CD4-positive, alpha-beta T cell treated with Interleukin-1 beta for 1 hour (primary cell): ENCODE results near the gene LUZP2.

Experiments used
- DNase-seq, 2 donors: peaks; one replicate each; pipeline ENCODE4 v3.0.0-alpha.2; 2020 to 2022

LUZP2 gene

GRCh38 chr11:24572376-24572775, 75.5 kb downstream of the LUZP2 start:
- DNase-seq, result no peak

DNA sequence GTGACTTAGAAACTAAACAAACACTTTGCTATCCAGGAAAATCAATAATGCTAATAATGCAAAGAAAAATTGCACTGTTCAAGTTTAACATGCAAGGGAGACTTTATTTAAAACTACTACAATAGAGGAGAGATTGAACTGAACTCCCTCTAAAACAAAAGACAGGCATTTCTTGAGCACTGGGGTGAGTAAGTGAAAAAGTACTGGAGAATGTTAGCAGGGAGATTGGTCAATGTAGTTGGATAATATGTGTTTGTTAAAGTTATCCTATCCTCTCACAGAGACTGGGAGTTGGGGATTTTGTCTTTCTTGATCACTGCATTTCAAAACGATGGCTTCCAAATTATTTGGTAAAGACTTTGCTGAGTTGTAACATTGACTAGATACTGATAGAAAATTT, 77.6 kb downstream of the LUZP2 start:
- no peak for DNase-seq

DNA sequence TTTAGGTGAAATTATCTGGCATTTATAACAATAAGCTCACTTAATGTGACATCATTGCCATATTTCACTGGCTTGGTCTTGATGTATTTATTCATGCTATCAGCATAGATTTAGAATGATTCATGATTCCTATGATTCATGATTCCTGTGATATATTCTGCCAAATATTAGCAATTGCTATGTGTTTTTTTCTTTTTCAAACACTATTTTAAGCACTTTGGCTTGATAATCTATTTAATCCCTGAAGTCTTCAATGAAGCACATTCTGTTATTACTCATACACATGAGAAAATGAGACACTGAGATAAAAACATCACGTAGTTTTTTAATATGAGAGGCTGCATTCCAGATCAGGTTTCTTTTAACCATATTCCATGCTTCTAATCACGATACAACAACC, 78.5 kb downstream of the LUZP2 start:
- DNase-seq, result no peak

GRCh38 chr11:24585192-24585591, 88.3 kb downstream of the LUZP2 start:
- DNase-seq, result no peak

DNA sequence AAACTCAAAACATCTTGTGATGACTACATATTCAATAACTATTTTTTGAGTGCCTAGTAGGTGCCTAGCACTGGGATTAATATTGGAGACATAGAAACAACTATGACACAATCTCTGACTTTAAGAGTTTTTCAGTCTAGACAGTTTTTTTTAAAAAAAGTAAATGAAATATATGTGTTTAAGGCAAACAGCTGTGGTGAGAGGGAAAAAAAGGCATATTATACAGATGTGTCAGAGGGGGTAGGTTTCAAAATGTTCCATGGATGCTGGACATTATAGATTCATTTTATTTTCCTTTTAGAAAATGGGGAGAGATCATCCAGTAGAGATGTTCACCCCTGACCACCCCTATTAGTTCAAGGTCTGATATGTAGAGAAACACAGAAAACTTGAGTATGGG, 90.8 kb downstream of the LUZP2 start:
- no peak for DNase-seq

- no peak for DNase-seq
Measured at GRCh38 chr11:24588081-24588480, 91.2 kb downstream of the LUZP2 start.

GRCh38 chr11:24589064-24589463, 92.2 kb downstream of the LUZP2 start:
- DNase-seq, result no peak

DNA sequence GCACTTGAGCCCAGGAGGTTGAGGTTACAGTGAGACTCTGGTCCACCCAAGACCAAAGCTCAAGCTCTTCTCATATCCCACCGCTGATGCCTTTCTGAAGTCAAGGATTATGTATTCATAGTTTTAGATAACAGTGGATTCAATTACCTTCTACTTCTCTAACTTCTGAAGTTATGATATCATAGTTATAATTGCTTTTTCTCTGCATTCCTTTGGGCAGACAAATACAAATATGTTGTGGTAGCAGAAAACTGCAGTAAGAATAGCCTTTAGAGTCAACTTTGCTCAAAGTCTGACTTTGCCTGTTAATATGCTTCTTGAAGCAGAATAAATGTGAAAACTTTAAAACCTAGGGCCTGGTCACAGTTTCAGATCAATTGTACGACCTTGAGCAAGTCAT, 94.4 kb downstream of the LUZP2 start:
- DNase-seq, result no peak

DNA sequence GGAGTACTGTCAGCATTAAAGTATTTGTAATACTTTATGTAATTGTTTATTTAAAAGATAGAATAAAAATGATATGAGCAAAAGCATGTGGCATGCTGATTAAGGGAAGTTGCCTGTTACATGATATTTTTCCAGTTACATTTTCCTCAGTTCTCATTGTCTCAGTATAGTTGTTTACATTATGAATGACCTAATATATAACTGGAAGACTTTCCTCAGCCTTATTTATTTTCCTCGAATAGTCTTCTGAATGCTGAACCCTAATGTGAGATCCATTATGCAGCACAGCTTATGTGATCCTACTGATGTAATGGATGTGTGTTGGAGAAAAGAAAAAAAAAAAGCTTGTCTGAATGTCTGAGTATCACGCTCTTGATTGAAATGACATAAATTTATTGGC, 95.5 kb downstream of the LUZP2 start:
- DNase-seq, result no peak

DNA sequence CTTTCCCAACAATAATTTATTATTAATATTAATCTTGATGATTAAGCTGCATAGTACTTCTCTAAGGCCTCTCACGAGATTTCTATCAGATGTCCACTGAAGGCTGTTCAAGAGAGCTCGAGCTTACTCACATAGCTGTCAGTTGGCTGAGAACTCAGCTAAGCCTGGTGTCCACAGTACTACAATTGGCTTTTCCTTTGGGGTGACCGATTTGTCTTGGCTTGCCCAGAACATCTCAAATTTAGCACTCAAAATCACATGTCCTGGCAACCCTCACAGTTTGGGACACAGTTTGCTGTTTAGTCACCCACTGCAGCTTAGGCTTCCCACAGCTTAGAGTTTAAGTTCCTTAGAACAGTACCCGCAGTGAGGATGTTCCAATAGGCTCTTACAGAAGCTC, 96.5 kb downstream of the LUZP2 start:
- no peak for DNase-seq

GRCh38 chr11:24594401-24594800, 97.5 kb downstream of the LUZP2 start:
- no peak for DNase-seq

GRCh38 chr11:24598641-24599040, 101.8 kb downstream of the LUZP2 start:
- no peak for DNase-seq

DNA sequence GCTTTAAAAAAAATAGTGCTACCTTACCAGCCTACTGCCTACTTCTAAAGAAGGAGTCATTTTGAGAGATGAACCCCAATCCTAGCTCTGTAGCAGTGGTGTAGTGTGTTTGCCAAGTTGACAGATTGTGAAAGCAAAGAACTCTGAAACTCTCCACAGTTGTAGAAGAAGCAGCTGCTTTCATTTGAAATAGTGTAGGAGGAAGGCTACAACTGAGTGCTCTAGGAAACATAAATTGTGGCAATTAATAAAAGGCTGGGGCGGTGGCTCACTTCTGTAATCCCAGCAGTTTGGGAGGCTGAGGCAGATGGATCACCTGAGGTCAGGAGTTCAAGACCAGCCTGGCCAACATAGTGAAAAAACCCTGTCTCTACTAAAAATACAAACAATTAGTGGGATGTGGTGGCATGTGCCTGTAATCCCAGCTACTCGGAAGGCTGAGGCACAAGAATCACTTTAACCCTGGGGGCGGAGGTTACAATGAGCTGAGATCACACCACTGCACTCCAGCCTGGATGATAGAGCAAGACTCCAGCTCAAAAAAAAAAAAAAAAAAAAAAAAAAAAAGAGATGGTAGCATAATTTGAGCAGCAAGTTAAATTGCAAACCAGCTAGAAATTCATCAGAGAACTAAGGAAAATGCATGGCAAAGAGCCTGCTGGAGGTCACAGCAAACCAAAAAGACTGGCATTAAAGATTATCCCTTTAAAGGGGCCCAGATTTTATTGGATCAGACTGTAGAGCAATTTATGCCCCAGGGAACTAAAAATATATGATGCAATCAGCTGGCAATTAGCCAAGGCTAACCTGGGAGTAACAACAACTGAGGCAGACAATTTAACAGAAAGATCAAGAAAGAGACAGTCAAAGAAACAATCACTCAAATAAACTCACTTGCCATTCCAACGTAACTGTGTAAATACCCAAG, 112.6 kb downstream of the LUZP2 start:
- DNase-seq, result no peak

GRCh38 chr11:24615451-24616160, 118.8 kb downstream of the LUZP2 start:
- no peak for DNase-seq

GRCh38 chr11:24617856-24618255, 121.0 kb downstream of the LUZP2 start:
- DNase-seq, result no peak

- no peak for DNase-seq
Measured at GRCh38 chr11:24619900-24620299, 123.0 kb downstream of the LUZP2 start.

DNA sequence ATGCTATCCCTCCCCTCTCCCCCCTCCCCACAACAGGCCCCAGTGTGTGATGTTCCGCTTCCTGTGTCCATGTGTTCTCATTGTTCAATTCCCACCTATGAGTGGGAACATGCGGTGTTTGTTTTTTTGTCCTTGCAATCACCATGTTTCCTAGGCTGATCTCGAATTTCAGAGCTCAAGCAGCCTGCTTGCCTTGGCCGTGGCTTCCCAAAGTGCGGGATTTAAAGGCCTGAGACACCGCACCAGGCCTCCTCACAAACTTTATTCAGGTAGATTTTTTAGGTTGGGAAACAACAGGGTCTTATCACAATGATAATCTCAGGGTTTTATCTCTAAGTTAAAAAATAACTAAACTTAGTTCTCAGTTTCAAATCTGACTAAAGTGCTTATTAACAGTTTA, 125.4 kb downstream of the LUZP2 start:
- no peak for DNase-seq

- no peak for DNase-seq
Measured at GRCh38 chr11:24623121-24623520, 126.3 kb downstream of the LUZP2 start.

DNA sequence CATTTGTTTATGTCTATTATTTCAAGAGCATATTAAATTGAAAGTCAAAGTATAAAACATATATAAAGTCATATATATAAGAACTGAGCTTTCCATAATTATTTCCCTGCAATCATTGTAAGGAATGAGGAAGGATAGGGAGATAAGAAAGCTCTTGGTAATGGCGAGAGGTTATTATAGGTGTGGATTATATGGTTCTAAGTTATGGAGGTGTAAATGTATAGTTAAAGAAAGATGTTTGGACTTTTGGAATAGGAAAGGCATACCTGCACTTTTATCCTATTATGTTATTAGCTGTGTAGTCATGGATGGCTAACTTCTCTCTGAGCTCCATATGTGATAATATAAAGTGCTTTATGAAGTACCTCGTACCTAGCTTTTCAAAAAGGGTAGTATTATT, 127.6 kb downstream of the LUZP2 start:
- no peak for DNase-seq

DNA sequence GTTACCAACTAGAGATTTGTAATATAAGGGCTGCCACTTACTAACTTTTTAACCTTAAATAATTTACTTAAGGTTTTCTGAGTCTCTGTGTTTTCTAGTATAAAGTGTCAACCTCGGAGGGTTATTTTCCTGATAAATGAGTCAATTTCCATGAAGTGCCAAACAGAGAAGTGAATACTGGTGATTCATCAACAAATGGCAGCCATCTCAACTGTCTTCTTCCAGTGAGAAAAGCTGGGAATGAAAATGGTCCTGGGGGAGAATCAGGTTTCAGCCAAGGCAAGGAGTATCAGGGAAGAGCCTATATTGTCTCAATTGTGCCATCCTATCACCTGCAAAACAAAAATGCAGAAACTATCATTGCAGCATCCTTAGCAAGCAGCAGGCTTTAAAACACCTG, 129.1 kb downstream of the LUZP2 start:
- no peak for DNase-seq

GRCh38 chr11:24628224-24628776, 131.4 kb downstream of the LUZP2 start:
- DNase-seq, result no peak

DNA sequence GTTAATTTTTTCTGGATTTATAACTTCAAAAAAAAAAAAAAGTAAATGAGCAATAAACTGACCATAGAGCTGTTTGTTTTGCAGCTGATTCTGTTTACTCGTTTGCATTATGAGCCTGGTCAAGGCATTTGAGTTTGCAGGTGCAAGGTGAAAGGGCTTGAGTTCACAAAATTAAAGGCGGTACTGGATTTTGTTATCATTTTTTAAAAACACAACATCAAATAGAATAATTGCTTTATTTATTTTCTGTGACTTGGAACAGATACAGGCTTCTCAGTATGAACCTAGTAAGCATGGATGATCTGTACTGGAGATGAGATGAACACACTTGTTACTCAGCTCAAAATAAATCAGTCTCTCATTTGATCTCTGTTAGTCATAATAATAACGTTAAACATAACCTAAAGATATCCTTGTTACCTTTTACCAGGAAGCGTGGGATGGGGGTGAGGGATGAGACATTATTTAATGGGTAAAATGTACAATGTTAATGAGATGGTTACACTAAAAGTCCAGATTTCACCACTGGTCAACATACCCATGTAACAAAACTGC, 137.8 kb downstream of the LUZP2 start:
- DNase-seq, result no peak

DNA sequence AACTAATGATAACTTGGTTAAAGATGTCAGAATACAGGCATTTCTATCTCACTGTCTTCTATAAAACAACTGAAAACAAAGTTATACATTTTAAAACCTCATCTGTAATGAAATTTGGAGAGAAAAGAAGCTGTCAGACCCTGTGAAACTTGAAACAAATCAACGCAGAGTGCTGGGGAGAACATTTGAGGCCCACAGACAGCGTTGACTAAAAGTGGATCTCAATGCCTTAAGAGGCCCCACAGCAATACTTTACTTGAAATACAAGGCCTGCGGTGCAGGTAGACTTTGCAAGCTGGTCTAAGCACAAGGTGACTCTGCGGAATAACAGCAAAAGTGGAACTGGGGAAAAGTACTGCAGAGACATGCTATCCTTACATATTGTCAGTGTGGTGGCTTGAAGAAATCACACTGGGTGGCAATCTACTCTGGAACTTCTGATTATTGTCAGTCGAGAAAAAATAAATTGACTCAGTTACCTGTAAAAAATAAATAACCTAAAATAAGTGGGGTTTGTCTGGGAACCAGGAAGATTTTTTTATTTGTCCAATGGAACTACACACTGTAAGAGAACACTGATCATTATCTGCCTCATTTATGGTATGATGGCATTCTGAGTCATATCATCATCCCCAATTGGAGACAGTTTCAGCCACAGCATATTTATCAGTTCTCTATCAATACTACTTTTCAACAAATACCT, 138.9 kb downstream of the LUZP2 start:
- no peak for DNase-seq
